ENCODE results near the gene L1CAM.

Gene L1CAM

GRCh38 chrX:153884590-153884989 lies 1.4 kb downstream of the L1CAM start:
- POLR2A ChIA-PET = no interaction called here
- H3K4me3 ChIP-seq (ENCODE audit: low read depth, low read length) = no peak overlapping the region
- CTCF ChIA-PET = interaction anchor here (0.5 to 1.0 kb wide), 2 partner anchors 65 to 437 kb away, joined by 4 to 6 read pairs; no protein-coding TSS in a partner anchor

More at GRCh38 chrX:153884590-153884989, 1.4 kb downstream of the L1CAM start:
- Histone ChIP-seq H3K36me3 (ENCODE audit: control insufficient read depth in 2 of 2, insufficient read depth in 1 of 2, low read length in 2 of 2) (no peaks in the 10 kb centered on the region), H3K4me1 (ENCODE audit: control insufficient read depth, insufficient read depth, low read length) (no peaks in the 10 kb centered on the region), H3K9me3 (ENCODE audit: control insufficient read depth, insufficient read depth, low read depth, low read length) (no peaks in the 10 kb centered on the region), H3K27ac (ENCODE audit: extremely low read depth, low read depth, low read length) (no peak overlapping the region)
- TF ChIP-seq GLIS1 (tag by site-specific recombination; IDR thresholded peaks at IDR 0.05) (peak; percentile 53), YY2 (tag by site-specific recombination; IDR thresholded peaks at IDR 0.05) (no peak), KLF1 (tag by site-specific recombination; IDR thresholded peaks at IDR 0.05) (peak; percentile 95), ZNF610 (tag by site-specific recombination; IDR thresholded peaks at IDR 0.05; ENCODE audit: borderline replicate concordance) (no peak), ZNF311 (tag by site-specific recombination; IDR thresholded peaks at IDR 0.05; ENCODE audit: borderline replicate concordance) (no peak), ZIC2 (tag by site-specific recombination; IDR thresholded peaks at IDR 0.05) (peak; percentile 31; the same call in 1 of the 2 replicates), HIC1 (tag by site-specific recombination; IDR thresholded peaks at IDR 0.05) (0 out of 2 replicates have a peak, but pooled peaks have one; percentile 54), PRDM2 (tag by site-specific recombination; IDR thresholded peaks at IDR 0.05; ENCODE audit: borderline replicate concordance) (no peak), CTCF (tag by site-specific recombination; IDR thresholded peaks at IDR 0.05) (peak; percentile 52), ZNF280C (tag by site-specific recombination; IDR thresholded peaks at IDR 0.05) (no peak), HOXD13 (CRISPR knock-in tag; IDR thresholded peaks at IDR 0.05; ENCODE audit: borderline replicate concordance) (no peak), GLIS2 (tag by site-specific recombination; IDR thresholded peaks at IDR 0.05) (peak; percentile 48), ZBTB1 (tag by site-specific recombination; IDR thresholded peaks at IDR 0.05) (no peak), KLF17 (tag by site-specific recombination; IDR thresholded peaks at IDR 0.05) (peak; percentile 51), HOXA7 (CRISPR knock-in tag; IDR thresholded peaks at IDR 0.05; ENCODE audit: borderline replicate concordance) (no peak), GFI1B (tag by site-specific recombination; IDR thresholded peaks at IDR 0.05) (no peak), ZNF776 (tag by site-specific recombination; IDR thresholded peaks at IDR 0.05; ENCODE audit: borderline replicate concordance) (no peak), ZSCAN18 (tag by site-specific recombination; IDR thresholded peaks at IDR 0.05) (no peak), ZNF623 (tag by site-specific recombination; IDR thresholded peaks at IDR 0.05) (no peak), ZNF274 (IDR thresholded peaks at IDR 0.05; ENCODE audit: low read length) (no peak), ZNF274 (tag by site-specific recombination; IDR thresholded peaks at IDR 0.05; ENCODE audit: borderline replicate concordance) (no peak)

Measured in HEK293 (cell line).